ENCODE data around the gene NME3.

DNA sequence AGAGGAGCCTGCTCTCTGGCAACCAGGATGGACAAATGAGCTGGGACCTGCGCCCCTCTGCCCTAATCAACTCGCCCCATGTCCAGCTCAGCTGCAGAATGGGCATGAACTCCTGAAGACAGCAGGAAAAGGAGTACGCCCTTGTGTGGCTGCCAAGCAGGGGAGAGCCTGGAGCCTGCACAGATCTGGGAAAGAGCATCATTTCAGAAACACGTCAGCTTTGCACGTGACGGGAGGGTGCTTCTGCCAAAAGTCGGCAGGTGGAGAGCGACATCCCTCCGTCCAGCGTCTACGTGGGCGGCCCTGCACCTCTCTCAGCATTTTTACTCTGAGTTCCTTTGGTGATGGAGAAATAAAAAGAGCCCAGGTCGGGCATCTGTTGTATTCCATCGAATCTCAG lies 18.5 kb downstream of the NME3 start:
- TF ChIP-seq EP300 (IDR thresholded peaks at IDR 0.05) (no peak), POLR2A (IDR thresholded peaks at IDR 0.05) (no peak)
- TF ChIP-seq, protein P1, sequence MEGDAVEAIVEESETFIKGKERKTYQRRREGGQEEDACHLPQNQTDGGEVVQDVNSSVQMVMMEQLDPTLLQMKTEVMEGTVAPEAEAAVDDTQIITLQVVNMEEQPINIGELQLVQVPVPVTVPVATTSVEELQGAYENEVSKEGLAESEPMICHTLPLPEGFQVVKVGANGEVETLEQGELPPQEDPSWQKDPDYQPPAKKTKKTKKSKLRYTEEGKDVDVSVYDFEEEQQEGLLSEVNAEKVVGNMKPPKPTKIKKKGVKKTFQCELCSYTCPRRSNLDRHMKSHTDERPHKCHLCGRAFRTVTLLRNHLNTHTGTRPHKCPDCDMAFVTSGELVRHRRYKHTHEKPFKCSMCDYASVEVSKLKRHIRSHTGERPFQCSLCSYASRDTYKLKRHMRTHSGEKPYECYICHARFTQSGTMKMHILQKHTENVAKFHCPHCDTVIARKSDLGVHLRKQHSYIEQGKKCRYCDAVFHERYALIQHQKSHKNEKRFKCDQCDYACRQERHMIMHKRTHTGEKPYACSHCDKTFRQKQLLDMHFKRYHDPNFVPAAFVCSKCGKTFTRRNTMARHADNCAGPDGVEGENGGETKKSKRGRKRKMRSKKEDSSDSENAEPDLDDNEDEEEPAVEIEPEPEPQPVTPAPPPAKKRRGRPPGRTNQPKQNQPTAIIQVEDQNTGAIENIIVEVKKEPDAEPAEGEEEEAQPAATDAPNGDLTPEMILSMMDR (IDR thresholded peaks at IDR 0.05) = no peak

All from ovary (tissue), 3 donors.